H54 (cell line): ENCODE data around the gene OR14C36.
"Not testable (repeated sequence)": the region's sequence is repeated elsewhere in the genome, so short reads cannot be mapped to it uniquely, and the experiment has no call there.

Source experiments
- DNase-seq: peaks from one replicate; pipeline ENCODE4 v3.0.0; 2011; ENCODE audit warnings: low spot score, mixed read lengths; ENCODE audit not compliant: insufficient read length
- FAIRE-seq: peaks from 3 replicates; lab custom pipeline; 2011; peaks lifted over from hg19 to GRCh38; lab: Jason Lieb, UNC
- POLR2A ChIP-seq: IDR thresholded peaks from 2 replicates; pipeline ENCODE4 v1.6.1; 2011; ENCODE audit warnings: low read depth, mild to moderate bottlenecking, low read length

OR14C36 gene

DNA sequence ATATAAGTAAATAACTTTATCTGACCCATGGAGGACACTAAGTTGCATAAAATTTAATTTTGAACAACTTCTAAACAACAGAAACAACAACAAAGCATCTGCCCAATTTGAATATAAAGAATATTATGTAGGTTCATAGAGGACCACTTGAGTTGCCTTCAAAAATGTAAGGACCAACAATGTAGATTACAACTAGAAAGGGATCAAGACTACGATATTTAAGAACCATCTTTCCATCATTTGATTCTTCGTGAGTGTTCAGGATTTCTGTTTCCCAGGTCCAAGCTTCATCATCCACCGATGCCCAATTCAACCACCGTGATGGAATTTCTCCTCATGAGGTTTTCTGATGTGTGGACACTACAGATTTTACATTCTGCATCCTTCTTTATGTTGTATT lies at the start of gene OR14C36:
Gene OR14C36 (plus strand): TSS at position 301 of the 400 bp plus-strand sequence. CDS start 0 bp downstream, at position 301.
- DNase-seq (no peak), FAIRE-seq (no peak)
- no peak for TF ChIP-seq POLR2A

- no peak for FAIRE-seq
- DNase-seq: no peak
- TF ChIP-seq POLR2A: no peak
Measured at GRCh38 chr1:248303324-248303723, 45.3 kb upstream of the OR14C36 start, which contains the start of gene OR2T12. Gene OR2T12, minus strand, starts transcription at chr1:248303424. Its CDS starts 7,846 bp downstream, at chr1:248295578.

DNA sequence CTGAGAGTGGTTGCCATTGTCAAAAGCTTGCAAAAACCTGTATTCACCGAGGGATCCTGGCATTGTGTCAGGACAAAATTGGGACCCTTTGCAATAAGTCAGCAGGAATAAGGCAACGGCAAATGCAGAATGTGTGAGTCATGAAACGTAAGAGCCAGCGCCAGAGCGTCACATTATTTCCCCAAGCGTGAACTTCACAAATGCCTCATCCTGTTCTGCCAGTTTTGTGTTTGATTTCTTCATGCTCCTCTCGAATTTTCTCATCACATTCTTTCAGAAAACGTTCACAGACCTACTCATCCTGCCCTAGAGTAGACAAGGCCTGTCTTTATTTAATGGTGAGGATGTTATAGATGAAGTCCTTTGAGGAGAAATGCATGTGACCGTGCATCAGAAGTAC lies 42.9 kb upstream of the OR14C36 start:
- not testable (repeated sequence) for FAIRE-seq, DNase-seq

DNA sequence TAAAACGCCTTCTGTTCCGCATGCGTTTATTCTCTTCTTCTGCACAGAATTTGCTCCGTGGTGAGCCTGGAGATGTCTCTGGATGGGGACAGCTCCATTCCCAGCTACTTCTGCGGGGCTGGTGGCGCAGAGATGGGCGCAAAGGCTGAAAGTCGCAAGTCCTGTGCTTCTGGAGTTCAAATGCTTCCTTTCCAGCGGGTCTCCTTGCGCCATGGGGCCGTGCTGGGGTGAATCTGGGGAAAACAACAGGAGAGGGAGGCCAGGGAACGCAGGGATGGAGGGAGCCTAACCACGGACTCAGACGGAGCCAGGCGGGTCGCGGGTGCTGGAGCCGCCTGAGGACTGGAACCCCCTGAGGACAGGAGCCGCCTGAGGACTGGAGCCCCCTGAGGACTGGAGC lies 42.5 kb upstream of the OR14C36 start:
- DNase-seq: no peak
- no peak for TF ChIP-seq POLR2A
- FAIRE-seq: no peak

- not testable (repeated sequence) for DNase-seq, FAIRE-seq
Measured at GRCh38 chr1:248306740-248307139, 41.8 kb upstream of the OR14C36 start.

DNA sequence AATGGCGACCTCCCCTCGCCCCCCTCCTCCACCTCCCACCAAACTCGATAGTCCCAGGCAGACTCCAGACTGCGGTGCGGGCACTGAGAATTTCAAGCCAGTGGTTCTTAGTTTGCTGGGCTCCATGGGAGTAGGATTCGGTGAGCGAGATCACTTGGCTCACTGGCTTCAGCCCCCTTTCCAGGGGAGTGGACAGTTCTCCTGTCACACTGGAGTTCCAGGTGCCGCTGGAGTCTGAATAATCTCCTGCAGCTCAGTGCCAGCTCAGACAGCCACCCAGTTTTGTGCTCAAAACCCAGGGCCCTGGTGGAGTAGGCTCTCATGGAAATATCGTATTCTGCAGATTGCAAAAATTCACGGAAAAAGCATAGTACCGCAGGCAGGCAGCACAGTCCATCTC lies 31.8 kb upstream of the OR14C36 start:
- FAIRE-seq (no peak), DNase-seq (no peak)
- TF ChIP-seq POLR2A: no peak

GRCh38 chr1:248324468-248324867 lies 24.1 kb upstream of the OR14C36 start, which contains the start of gene OR2M7:
Gene OR2M7, minus strand, starts transcription at chr1:248324568. Its CDS starts 0 bp downstream, at chr1:248324568.
- FAIRE-seq (no peak), DNase-seq (no peak)
- TF ChIP-seq POLR2A: no peak

DNA sequence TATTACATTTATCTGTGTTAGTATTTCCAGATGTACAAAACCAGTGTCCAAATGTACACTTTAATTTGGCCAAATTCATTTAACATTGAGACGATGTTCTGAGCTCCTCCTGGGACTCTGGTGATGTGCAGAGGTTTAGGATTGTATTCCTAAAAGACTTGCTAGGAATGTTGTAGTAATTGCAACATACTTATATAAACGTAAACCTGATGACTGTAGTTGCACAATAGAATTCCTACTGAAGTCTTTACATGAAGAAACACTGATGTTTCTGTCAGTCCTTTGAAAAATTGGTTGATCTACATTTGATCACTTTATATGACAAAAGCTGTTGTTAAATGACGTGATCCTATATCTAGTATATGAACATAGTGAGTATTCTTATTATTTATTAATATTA lies 5.1 kb upstream of the OR14C36 start:
- DNase-seq (no peak), FAIRE-seq (no peak)
- TF ChIP-seq POLR2A: no peak

- FAIRE-seq (no peak), DNase-seq (no peak)
- no peak for TF ChIP-seq POLR2A
Measured at GRCh38 chr1:248359415-248359814, 10.8 kb downstream of the OR14C36 start.

DNA sequence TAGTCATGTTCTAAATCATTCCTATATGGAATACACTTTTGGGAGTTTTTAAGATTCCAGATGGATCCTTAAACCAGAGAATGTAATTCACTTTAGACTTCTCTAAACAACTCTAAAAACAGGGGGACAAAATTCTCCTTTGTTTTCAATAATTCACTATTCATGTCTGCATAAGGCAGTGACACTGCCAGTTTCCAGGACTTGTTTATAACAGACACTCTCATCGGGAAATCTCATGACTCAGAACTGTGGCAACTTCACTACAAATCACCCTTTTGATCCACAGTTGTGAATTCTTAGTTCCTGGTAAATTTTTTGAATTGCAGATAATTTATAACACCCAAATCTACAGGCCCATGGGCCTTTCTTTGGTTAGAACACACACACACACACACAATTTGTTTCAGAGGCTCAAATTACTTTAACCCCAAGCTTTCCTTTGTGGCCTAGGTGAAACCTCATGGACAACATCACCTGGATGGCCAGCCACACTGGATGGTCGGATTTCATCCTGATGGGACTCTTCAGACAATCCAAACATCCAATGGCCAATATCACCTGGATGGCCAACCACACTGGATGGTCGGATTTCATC lies 12.6 kb downstream of the OR14C36 start, which contains the start of gene OR2T4:
Gene OR2T4 (plus strand): TSS at position 545 of the 595 bp plus-strand sequence. CDS start 0 bp downstream, at position 545.
- no peak for TF ChIP-seq POLR2A
- FAIRE-seq: no peak
- DNase-seq: no peak

DNA sequence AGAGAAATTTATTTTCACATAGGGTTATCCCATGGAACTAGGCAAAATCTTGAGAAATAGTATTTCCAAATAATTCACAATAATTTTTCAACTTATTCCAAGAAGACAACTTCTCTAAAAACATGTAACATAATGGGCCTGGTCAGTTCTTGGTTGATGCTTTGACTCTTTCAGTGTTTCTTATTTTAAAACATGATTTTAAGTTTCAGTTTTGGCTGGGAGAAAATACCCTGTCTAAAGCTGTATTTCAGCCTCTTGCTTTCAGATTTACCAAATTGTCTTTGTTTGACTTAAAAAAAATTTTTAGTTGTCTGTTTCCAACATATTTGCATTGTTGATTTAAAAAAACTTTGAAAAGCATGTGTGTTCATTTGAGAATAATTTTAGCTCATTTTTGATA lies 18.0 kb downstream of the OR14C36 start:
- no peak for TF ChIP-seq POLR2A
- no peak for DNase-seq
- FAIRE-seq: no peak

- DNase-seq (no peak), FAIRE-seq (no peak)
- TF ChIP-seq POLR2A: no peak
Measured at GRCh38 chr1:248372394-248372793, 23.8 kb downstream of the OR14C36 start.

GRCh38 chr1:248373761-248374160 lies 25.2 kb downstream of the OR14C36 start:
- DNase-seq: no peak
- no peak for TF ChIP-seq POLR2A
- no peak for FAIRE-seq

GRCh38 chr1:248375446-248375845 lies 26.9 kb downstream of the OR14C36 start, which contains the start of gene OR2T6:
Gene OR2T6, plus strand, starts transcription at chr1:248375746. Its CDS starts 11,863 bp downstream, at chr1:248387609.
- TF ChIP-seq POLR2A: no peak
- no peak for DNase-seq
- no peak for FAIRE-seq

DNA sequence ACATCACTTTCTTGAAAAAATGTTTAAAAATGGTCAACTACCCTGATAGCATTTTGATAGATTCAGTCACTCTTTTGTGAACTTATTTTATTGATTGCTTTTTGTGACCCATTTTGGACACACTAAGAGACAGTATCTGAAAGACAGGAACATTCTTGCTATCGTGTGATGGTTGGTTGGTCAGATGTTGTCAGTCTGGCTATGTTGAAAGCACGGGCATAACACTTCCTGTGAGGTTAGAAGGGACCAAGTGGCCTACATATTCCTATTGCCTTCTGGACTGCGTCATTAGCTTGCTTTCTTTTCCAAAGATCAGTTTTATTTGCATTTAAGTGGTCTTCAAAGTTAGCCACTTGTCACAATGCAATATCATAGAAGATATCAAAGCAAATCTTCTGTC lies 28.3 kb downstream of the OR14C36 start:
- no peak for FAIRE-seq
- DNase-seq: no peak
- TF ChIP-seq POLR2A: no peak
